Measurements from ENCODE around the gene NBPF4.
"Not testable (repeated sequence)": the region's sequence is repeated elsewhere in the genome, so short reads cannot be mapped to it uniquely, and the experiment has no call there.

The NBPF4 gene

GRCh38 chr1:108214641-108215465 lies 29.0 kb downstream of the NBPF4 start:
- DNase-seq (ENCODE audit: low read depth in 2 of 2) = not testable (repeated sequence)

GRCh38 chr1:108211014-108211413 lies 32.9 kb downstream of the NBPF4 start:
- DNase-seq (ENCODE audit: low read depth in 2 of 2) = no peak

- no peak for DNase-seq (ENCODE audit: low read depth in 2 of 2)
These were observed 34.3 kb downstream of the NBPF4 start for GRCh38 chr1:108209456-108210108.

- no peak for DNase-seq (ENCODE audit: low read depth in 2 of 2)
These were observed 35.0 kb downstream of the NBPF4 start for GRCh38 chr1:108208724-108209446.

GRCh38 chr1:108203582-108203981 lies 40.3 kb downstream of the NBPF4 start:
- DNase-seq (ENCODE audit: low read depth in 2 of 2) = not testable (repeated sequence)

- no peak for DNase-seq (ENCODE audit: low read depth in 2 of 2)
These were observed 42.2 kb downstream of the NBPF4 start for GRCh38 chr1:108201687-108202086.

- DNase-seq (ENCODE audit: low read depth in 2 of 2) = peak in 1 of 2 donors; percentile 23
These were observed 43.2 kb downstream of the NBPF4 start for GRCh38 chr1:108200687-108201051.

GRCh38 chr1:108199781-108200686 lies 43.8 kb downstream of the NBPF4 start, which contains the start of gene SLC25A24:
SLC25A24 (minus strand) TSS chr1:108200343; CDS start chr1:108200138, 205 bp downstream.
- peak; percentile 23 to 64 for DNase-seq (ENCODE audit: low read depth in 2 of 2)

- no peak for DNase-seq (ENCODE audit: low read depth in 2 of 2)
These were observed 44.6 kb downstream of the NBPF4 start for GRCh38 chr1:108199201-108199691.

- no peak for DNase-seq (ENCODE audit: low read depth in 2 of 2)
These were observed 49.8 kb downstream of the NBPF4 start for GRCh38 chr1:108194051-108194450.

- no peak for DNase-seq (ENCODE audit: low read depth in 2 of 2)
These were observed 50.5 kb downstream of the NBPF4 start for GRCh38 chr1:108193333-108193732.

- DNase-seq (ENCODE audit: low read depth in 2 of 2) = no peak
These were observed 51.3 kb downstream of the NBPF4 start for GRCh38 chr1:108192581-108192980.

- DNase-seq (ENCODE audit: low read depth in 2 of 2) = no peak
These were observed 53.0 kb downstream of the NBPF4 start for GRCh38 chr1:108190686-108191416.

GRCh38 chr1:108190001-108190634 lies 53.8 kb downstream of the NBPF4 start:
- DNase-seq (ENCODE audit: low read depth in 2 of 2) = no peak

- no peak for DNase-seq (ENCODE audit: low read depth in 2 of 2)
These were observed 55.1 kb downstream of the NBPF4 start for GRCh38 chr1:108188801-108189200.

- no peak for DNase-seq (ENCODE audit: low read depth in 2 of 2)
These were observed 60.7 kb downstream of the NBPF4 start for GRCh38 chr1:108182959-108183700.

- DNase-seq (ENCODE audit: low read depth in 2 of 2) = no peak
These were observed 64.9 kb downstream of the NBPF4 start for GRCh38 chr1:108179018-108179417.

Measured in stimulated activated CD8-positive, alpha-beta memory T cell treated with anti-CD3 and anti-CD28 coated beads, Interleukin-7, amount 100 ng/mL, for 4 hours (primary cell).